ENCODE measurements around the gene CAPN2.

The CAPN2 gene

GRCh38 chr1:223819730-223820514, 107.6 kb downstream of the CAPN2 start:
- Histone ChIP-seq H3K36me3 (ENCODE audit: low read length) (no peaks in the 10 kb centered on the region), H2AFZ (ENCODE audit: low read depth, low read length, severe bottlenecking) (no peak overlapping the region), H4K20me1 (ENCODE audit: low read depth, low read length) (no peaks in the 10 kb centered on the region), H3K79me2 (ENCODE audit: insufficient read depth, low read length) (no peaks in the 10 kb centered on the region; the same call in 1 of the 2 replicates), H3K9me2 (replicated peaks; ENCODE audit: insufficient read depth, low read length) (no peaks in the 10 kb centered on the region), H3K9me3 (ENCODE audit: insufficient read depth, low read length) (no peaks in the 10 kb centered on the region), H3K9ac (ENCODE audit: low read length) (no peak overlapping the region), H3K27me3 (ENCODE audit: low read length) (no peaks in the 10 kb centered on the region), H3K27ac (ENCODE audit: low read depth, low read length) (no peak overlapping the region), H3K4me2 (ENCODE audit: low read depth, low read length, poor library complexity, severe bottlenecking) (no peak overlapping the region), H3K4me3 (ENCODE audit: insufficient read depth, low read length, poor library complexity, severe bottlenecking) (no peak overlapping the region), H3F3A (ENCODE audit: insufficient read depth) (no peaks in the 10 kb centered on the region)
- TF ChIP-seq EZH2phosphoT487 (conservative IDR thresholded peaks at IDR 0.05; ENCODE audit: low read length) = no peak
- no peak for TF ChIP-seq CTCF (IDR thresholded peaks at IDR 0.05; ENCODE audit: insufficient read depth, low read length, poor library complexity, severe bottlenecking)

GRCh38 chr1:223820515-223820858, 108.1 kb downstream of the CAPN2 start:
- no peak overlapping the region for H3K4me2 ChIP-seq (ENCODE audit: low read depth, low read length, poor library complexity, severe bottlenecking)
- TF ChIP-seq CTCF (IDR thresholded peaks at IDR 0.05; ENCODE audit: insufficient read depth, low read length, poor library complexity, severe bottlenecking) = no peak
- TF ChIP-seq EZH2phosphoT487 (conservative IDR thresholded peaks at IDR 0.05; ENCODE audit: low read length) = no peak
- H3K36me3 ChIP-seq (ENCODE audit: low read length) = no peaks in the 10 kb centered on the region
- no peaks in the 10 kb centered on the region for H3K27me3 ChIP-seq (ENCODE audit: low read length)
- no peak overlapping the region for H3K27ac ChIP-seq (ENCODE audit: low read depth, low read length)
- H3K9ac ChIP-seq (ENCODE audit: low read length) = no peak overlapping the region
- H3F3A ChIP-seq (ENCODE audit: insufficient read depth) = no peaks in the 10 kb centered on the region
- H3K79me2 ChIP-seq (ENCODE audit: insufficient read depth, low read length) = no peaks in the 10 kb centered on the region; the same call in 1 of the 2 replicates
- peaks cover 5% of the 10 kb centered on the region; the same call in 1 of the 2 replicates for H4K20me1 ChIP-seq (ENCODE audit: low read depth, low read length)
- no peak overlapping the region for H3K4me3 ChIP-seq (ENCODE audit: insufficient read depth, low read length, poor library complexity, severe bottlenecking)
- no peaks in the 10 kb centered on the region for H3K9me2 ChIP-seq (replicated peaks; ENCODE audit: insufficient read depth, low read length)
- H2AFZ ChIP-seq (ENCODE audit: low read depth, low read length, severe bottlenecking) = no peak overlapping the region
- H3K9me3 ChIP-seq (ENCODE audit: insufficient read depth, low read length) = no peaks in the 10 kb centered on the region

GRCh38 chr1:223820971-223821370, 108.6 kb downstream of the CAPN2 start:
- Histone ChIP-seq H3K4me3 (ENCODE audit: insufficient read depth, low read length, poor library complexity, severe bottlenecking) (no peak overlapping the region), H3K9me3 (ENCODE audit: insufficient read depth, low read length) (no peaks in the 10 kb centered on the region), H3K9ac (ENCODE audit: low read length) (no peak overlapping the region), H3K79me2 (ENCODE audit: insufficient read depth, low read length) (no peaks in the 10 kb centered on the region; the same call in 1 of the 2 replicates), H3K27me3 (ENCODE audit: low read length) (no peaks in the 10 kb centered on the region), H3K9me2 (replicated peaks; ENCODE audit: insufficient read depth, low read length) (no peaks in the 10 kb centered on the region), H4K20me1 (ENCODE audit: low read depth, low read length) (peaks cover 5% of the 10 kb centered on the region; the same call in 1 of the 2 replicates), H3F3A (ENCODE audit: insufficient read depth) (no peaks in the 10 kb centered on the region), H3K27ac (ENCODE audit: low read depth, low read length) (no peak overlapping the region), H2AFZ (ENCODE audit: low read depth, low read length, severe bottlenecking) (no peak overlapping the region), H3K4me2 (ENCODE audit: low read depth, low read length, poor library complexity, severe bottlenecking) (no peak overlapping the region), H3K36me3 (ENCODE audit: low read length) (no peaks in the 10 kb centered on the region)
- TF ChIP-seq EZH2phosphoT487 (conservative IDR thresholded peaks at IDR 0.05; ENCODE audit: low read length) = no peak
- no peak for TF ChIP-seq CTCF (IDR thresholded peaks at IDR 0.05; ENCODE audit: insufficient read depth, low read length, poor library complexity, severe bottlenecking)

Measured in SU-DHL-6 (cell line).